Keratinocyte (primary cell): Measurements from ENCODE around the gene FXYD5. TPM values are rescaled to one million over a fixed set of nuclear protein-coding genes. Genes with fewer than 3 reads are reported as not detected.
A peak's percentile ranks its signal among the peaks of the same experiment; 100 is the strongest.

Source experiments
- DNase-seq: peaks from one replicate; pipeline ENCODE4 v3.0.0-alpha.2; 2011; ENCODE audit warnings: low read depth, missing footprints, low spot score
- FAIRE-seq: peaks from 2 replicates; lab custom pipeline; 2011; peaks lifted over from hg19 to GRCh38; lab: Jason Lieb, UNC
- H2AFZ ChIP-seq: 2 replicates; pipeline ENCODE4 v1.6.0; 2012; ENCODE audit warnings: low read length, control low read depth, inconsistent platforms; ENCODE audit not compliant: control insufficient read depth
- H3K27ac ChIP-seq: 2 replicates; pipeline ENCODE4 v1.5.1; 2011; ENCODE audit warnings: low read length; ENCODE audit not compliant: control insufficient read depth, insufficient read depth
- H3K27me3 ChIP-seq: 3 replicates; pipeline ENCODE4 v1.6.0; 2011; ENCODE audit warnings: low read length; ENCODE audit not compliant: control insufficient read depth, insufficient read depth; ENCODE audit errors: extremely low read depth
- H3K36me3 ChIP-seq, 2 experiments: 2 replicates in 1 of 2; 3 replicates in 1 of 2; pipeline ENCODE4 v1.5.1; 2011; ENCODE audit warnings: low read length in 2 of 2, mild to moderate bottlenecking in 1 of 2; ENCODE audit not compliant: control insufficient read depth in 2 of 2, insufficient read depth in 2 of 2; ENCODE audit errors: extremely low read depth in 1 of 2
- H3K4me1 ChIP-seq: 3 replicates; pipeline ENCODE4 v1.5.1; 2011; ENCODE audit warnings: low read length; ENCODE audit not compliant: control insufficient read depth, insufficient read depth; ENCODE audit errors: extremely low read depth
- H3K4me2 ChIP-seq: 3 replicates; pipeline ENCODE4 v1.6.0; 2011; ENCODE audit warnings: low read depth, low read length; ENCODE audit not compliant: control insufficient read depth, insufficient read depth; ENCODE audit errors: extremely low read depth
- H3K4me3 ChIP-seq, 3 experiments: fragments of 200-600 bp in 1 of 3; sonication (generic) in 1 of 3; 2 replicates in 2 of 3; 3 replicates in 1 of 3; pipeline ENCODE4 v1.5.1; 2011 to 2016; ENCODE audit warnings: low read length in 3 of 3, mild to moderate bottlenecking in 3 of 3, control low read depth in 2 of 3, inconsistent platforms in 1 of 3, low read depth in 1 of 3, mixed read lengths in 1 of 3, mixed run types in 1 of 3, moderate library complexity in 1 of 3; ENCODE audit not compliant: control insufficient read depth in 2 of 3, insufficient read depth in 2 of 3; ENCODE audit errors: extremely low read depth in 1 of 3
- H3K79me2 ChIP-seq: 2 replicates; pipeline ENCODE4 v1.6.0; 2012; ENCODE audit warnings: low read length; ENCODE audit not compliant: control insufficient read depth, insufficient read depth
- H3K9ac ChIP-seq: 3 replicates; pipeline ENCODE4 v1.6.0; 2011; ENCODE audit warnings: low read length; ENCODE audit not compliant: control insufficient read depth, insufficient read depth; ENCODE audit errors: extremely low read depth
- H3K9me1 ChIP-seq: 3 replicates; pipeline ENCODE4 v1.6.0; 2011; ENCODE audit warnings: low read length; ENCODE audit not compliant: control insufficient read depth, insufficient read depth; ENCODE audit errors: extremely low read depth
- H3K9me3 ChIP-seq: 2 replicates; pipeline ENCODE4 v1.5.1; 2012; ENCODE audit warnings: low read depth, low read length; ENCODE audit not compliant: control insufficient read depth
- H4K20me1 ChIP-seq: 3 replicates; pipeline ENCODE4 v1.6.0; 2011; ENCODE audit warnings: low read length; ENCODE audit not compliant: control insufficient read depth, insufficient read depth; ENCODE audit errors: extremely low read depth
- EZH2 ChIP-seq: IDR thresholded peaks from one replicate; pipeline ENCODE4 v1.6.1; 2012; ENCODE audit warnings: inconsistent platforms, mild to moderate bottlenecking, low read length, moderate library complexity
- dilution Hi-C: fragments of 300-500 bp; cut with MboI; formaldehyde crosslinking; loops from one replicate; pipeline ENCODE4 v1.7.0; 2020; ENCODE audit warnings: low sequenced_read_pairs; ENCODE audit not compliant: extremely low pct_ligation_motif_present
- polyA plus RNA-seq, 5 experiments: library from polyadenylated mRNA; depleted of rRNA in 3 of 5; stranded (reverse) in 3 of 5; stranded (forward) in 1 of 5; unstranded in 1 of 5; fragments of >200 nt; gene quantifications; 1 replicate in 1 of 5; 2 replicates in 3 of 5; 3 replicates in 1 of 5; pipeline versions ENCODE4 v1.2.1 to v1.2.3, GENCODE V29; 2011 to 2012; ENCODE audit warnings: missing spikeins in 2 of 5, low read depth in 1 of 5, low replicate concordance in 1 of 5
- TF ChIP-seq, protein P1 (sequence below), 3 experiments: IDR thresholded peaks in 1 of 3; conservative IDR thresholded peaks in 1 of 3; optimal IDR thresholded peaks in 1 of 3; 2 replicates in 2 of 3; 3 replicates in 1 of 3; pipeline versions ENCODE3 to v1.5.1; 2011; ENCODE audit warnings: low read length in 3 of 3, mild to moderate bottlenecking in 3 of 3, moderate library complexity in 2 of 3, control low read depth in 1 of 3, inconsistent platforms in 1 of 3; ENCODE audit not compliant: insufficient read depth in 2 of 3; ENCODE audit errors: extremely low read depth in 1 of 3

Gene FXYD5
- polyA plus RNA-seq, 1 donor (not counting 4 experiments of a cell fraction or from before 2014, with no cell fraction given), result 122 TPM

DNA sequence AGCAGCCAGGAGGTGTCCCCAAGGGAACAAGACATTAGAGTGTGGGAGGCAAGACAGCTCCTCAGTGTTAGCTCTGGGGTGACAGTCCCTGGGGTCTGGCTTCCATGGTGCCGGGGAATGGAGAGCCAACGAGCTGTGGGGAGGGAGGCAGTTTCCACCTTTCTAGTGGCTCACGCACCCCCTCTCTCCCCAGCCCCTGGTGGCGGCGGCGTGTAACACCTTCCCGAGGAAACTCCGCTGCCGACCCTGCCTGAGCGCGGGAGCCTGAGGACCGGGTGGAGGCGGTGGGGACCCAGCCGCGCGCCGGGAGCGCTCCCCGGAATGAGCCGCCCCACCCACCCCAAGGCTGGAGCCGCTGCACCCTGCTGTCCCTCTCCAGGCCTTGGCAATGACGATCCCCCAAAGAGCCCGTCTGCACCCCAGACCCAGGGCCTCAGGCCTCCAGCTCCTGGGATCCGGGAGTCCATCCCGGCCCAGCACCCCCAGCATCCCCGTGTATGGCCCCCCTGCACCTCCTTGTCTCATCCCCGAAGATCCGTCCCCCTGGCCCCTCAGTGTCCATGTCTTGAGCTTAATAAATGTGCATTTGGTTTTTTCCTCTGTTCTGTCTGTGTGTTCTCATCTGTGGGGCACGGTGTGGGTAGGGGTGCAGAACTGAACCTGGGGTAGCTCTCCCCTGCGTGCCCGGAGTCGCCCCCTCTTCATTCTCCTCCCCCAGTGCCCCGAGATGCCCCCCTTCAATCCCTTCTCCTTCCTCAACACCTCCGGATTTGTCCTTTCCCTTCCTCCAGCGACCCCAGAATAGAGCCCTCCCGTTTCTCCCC, 622 bp upstream of the FXYD5 start:
- peak overlapping the region; percentile 66 for H3K27ac ChIP-seq
- no peak for FAIRE-seq
- peak overlapping the region; percentile 85 for H3K9ac ChIP-seq
- peaks cover 13 to 23% of the 10 kb centered on the region in 2 experiments for H3K36me3 ChIP-seq
- H4K20me1 ChIP-seq, result no peaks in the 10 kb centered on the region
- dilution Hi-C loops, result no loop called here
- H3K79me2 ChIP-seq, result peaks cover 36% of the 10 kb centered on the region
- H3K9me3 ChIP-seq, result no peaks in the 10 kb centered on the region
- DNase-seq, result no peak
- H3K27me3 ChIP-seq, result no peaks in the 10 kb centered on the region
- no peak for TF ChIP-seq EZH2
- TF ChIP-seq, protein P1, sequence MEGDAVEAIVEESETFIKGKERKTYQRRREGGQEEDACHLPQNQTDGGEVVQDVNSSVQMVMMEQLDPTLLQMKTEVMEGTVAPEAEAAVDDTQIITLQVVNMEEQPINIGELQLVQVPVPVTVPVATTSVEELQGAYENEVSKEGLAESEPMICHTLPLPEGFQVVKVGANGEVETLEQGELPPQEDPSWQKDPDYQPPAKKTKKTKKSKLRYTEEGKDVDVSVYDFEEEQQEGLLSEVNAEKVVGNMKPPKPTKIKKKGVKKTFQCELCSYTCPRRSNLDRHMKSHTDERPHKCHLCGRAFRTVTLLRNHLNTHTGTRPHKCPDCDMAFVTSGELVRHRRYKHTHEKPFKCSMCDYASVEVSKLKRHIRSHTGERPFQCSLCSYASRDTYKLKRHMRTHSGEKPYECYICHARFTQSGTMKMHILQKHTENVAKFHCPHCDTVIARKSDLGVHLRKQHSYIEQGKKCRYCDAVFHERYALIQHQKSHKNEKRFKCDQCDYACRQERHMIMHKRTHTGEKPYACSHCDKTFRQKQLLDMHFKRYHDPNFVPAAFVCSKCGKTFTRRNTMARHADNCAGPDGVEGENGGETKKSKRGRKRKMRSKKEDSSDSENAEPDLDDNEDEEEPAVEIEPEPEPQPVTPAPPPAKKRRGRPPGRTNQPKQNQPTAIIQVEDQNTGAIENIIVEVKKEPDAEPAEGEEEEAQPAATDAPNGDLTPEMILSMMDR (optimal IDR thresholded peaks at IDR 0.05 in 1 of 3, IDR thresholded peaks at IDR 0.05 in 1 of 3, conservative IDR thresholded peaks at IDR 0.05 in 1 of 3; ENCODE audit: extremely low read depth in 1 of 3, insufficient read depth in 2 of 3, low read length in 3 of 3), result peak; percentile 56 to 76 (median 72)
- peak overlapping the region; percentile 75 to 96 (median 90) for H3K4me3 ChIP-seq
- peaks cover 20% of the 10 kb centered on the region for H3K4me1 ChIP-seq
- H2AFZ ChIP-seq, result peak overlapping the region; percentile 90
- peak overlapping the region; percentile 90 for H3K4me2 ChIP-seq
- no peaks in the 10 kb centered on the region for H3K9me1 ChIP-seq

DNA sequence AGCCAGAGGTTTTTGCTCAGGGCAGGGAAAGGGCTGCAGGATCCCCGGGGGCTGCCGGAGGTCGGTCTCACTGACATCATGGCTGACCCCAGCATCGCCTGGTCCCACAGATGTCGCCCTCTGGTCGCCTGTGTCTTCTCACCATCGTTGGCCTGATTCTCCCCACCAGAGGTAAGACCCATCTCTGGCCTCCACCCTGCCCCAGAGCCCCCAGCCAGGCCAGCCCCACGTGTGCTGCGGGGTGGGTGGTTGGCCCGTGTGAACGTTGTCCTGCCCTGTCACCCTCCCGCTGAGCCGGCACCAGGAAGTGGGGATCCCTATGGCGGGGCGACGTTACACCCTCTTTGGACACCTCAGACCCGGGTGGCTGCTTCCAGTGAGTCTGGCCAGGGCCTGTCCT, 906 bp downstream of the FXYD5 start:
- H3K9me3 ChIP-seq, result no peaks in the 10 kb centered on the region
- H3K27me3 ChIP-seq, result no peaks in the 10 kb centered on the region
- DNase-seq, result no peak
- peak overlapping the region; percentile 85 for H3K9ac ChIP-seq
- peaks cover 20% of the 10 kb centered on the region for H3K4me1 ChIP-seq
- H2AFZ ChIP-seq, result peak overlapping the region; percentile 6
- H3K79me2 ChIP-seq, result peaks cover 36% of the 10 kb centered on the region
- H3K36me3 ChIP-seq, result peaks cover 20 to 38% of the 10 kb centered on the region in 2 experiments
- dilution Hi-C loops, result no loop called here
- no peaks in the 10 kb centered on the region for H4K20me1 ChIP-seq
- H3K27ac ChIP-seq, result peak overlapping the region; percentile 66
- TF ChIP-seq EZH2, result no peak
- TF ChIP-seq, protein P1 (optimal IDR thresholded peaks at IDR 0.05 in 1 of 3, IDR thresholded peaks at IDR 0.05 in 1 of 3, conservative IDR thresholded peaks at IDR 0.05 in 1 of 3; ENCODE audit: extremely low read depth in 1 of 3, insufficient read depth in 2 of 3, low read length in 3 of 3), result no peak
- no peaks in the 10 kb centered on the region for H3K9me1 ChIP-seq
- H3K4me3 ChIP-seq, result peak overlapping the region; percentile 84 to 96 (median 90)
- no peak for FAIRE-seq
- peak overlapping the region; percentile 90 for H3K4me2 ChIP-seq
